Esophagus muscularis mucosa (tissue), 4 donors: ENCODE measurements around the gene OR2Y1. TPM values are rescaled to one million over a fixed set of nuclear protein-coding genes. Genes with fewer than 3 reads are reported as not detected.
"Not testable (repeated sequence)": the region's sequence is repeated elsewhere in the genome, so short reads cannot be mapped to it uniquely, and the experiment has no call there.

Source experiments
- DNase-seq: peaks from one replicate; pipeline ENCODE4 v3.0.0-alpha.2; 2017; ENCODE audit errors: extremely low spot score
- H3K27ac ChIP-seq, 4 donors: fragments of 200-600 bp; sonication (generic); replicated peaks in 1 of 4; 1 replicate in 3 of 4; 2 replicates in 1 of 4; pipeline ENCODE4 v1.5.1; 2016 to 2019; ENCODE audit warnings: mild to moderate bottlenecking in 1 of 4
- H3K27me3 ChIP-seq, 4 donors: fragments of 200-600 bp; sonication (generic); one replicate each; pipeline versions ENCODE4 v1.5.1 to v1.6.0; 2016 to 2019
- H3K36me3 ChIP-seq, 4 donors: fragments of 200-600 bp; sonication (generic); one replicate each; pipeline ENCODE4 v1.5.1; 2016 to 2019
- H3K4me1 ChIP-seq, 4 donors: fragments of 200-600 bp; sonication (generic); one replicate each; pipeline ENCODE4 v1.5.1; 2016 to 2019
- H3K4me3 ChIP-seq, 4 donors: fragments of 200-600 bp; sonication (generic); 1 replicate in 2 of 4; 2 replicates in 2 of 4; pipeline ENCODE4 v1.5.1; 2016 to 2019; ENCODE audit warnings: mild to moderate bottlenecking in 4 of 4, moderate library complexity in 1 of 4
- H3K9me3 ChIP-seq, 4 donors: fragments of 200-600 bp; sonication (generic); 1 replicate in 3 of 4; 2 replicates in 1 of 4; pipeline ENCODE4 v1.5.1; 2016 to 2019
- CTCF ChIP-seq, 3 experiments: fragments of 200-600 bp in 2 of 3; fragments of 450-650 bp in 1 of 3; sonication (generic) in 2 of 3; IDR thresholded peaks; one replicate each; pipeline ENCODE4 v1.5.1; 2017 to 2019; ENCODE audit warnings: antibody characterized with exemption in 3 of 3, mild to moderate bottlenecking in 2 of 3, moderate library complexity in 1 of 3
- EP300 ChIP-seq: sonication (generic); formaldehyde crosslinking; IDR thresholded peaks from one replicate; pipeline ENCODE4 v1.6.1; 2017; ENCODE audit warnings: antibody characterized with exemption
- POLR2A ChIP-seq: fragments of 450-650 bp; IDR thresholded peaks from one replicate; pipeline ENCODE4 v1.6.1; 2017; ENCODE audit warnings: antibody characterized with exemption, moderate library complexity, mild to moderate bottlenecking, low read depth
- POLR2AphosphoS5 ChIP-seq, 2 donors: sonication (generic); formaldehyde crosslinking; IDR thresholded peaks; one replicate each; pipeline ENCODE4 v1.6.1; 2017; ENCODE audit warnings: antibody characterized with exemption in 2 of 2
- WGBS: methylation state at CpG from one replicate; pipeline ENCODE4 v1.1.5; 2018; 5-methylcytosine and 5-hydroxymethylcytosine counted together
- intact Hi-C: fragments of 100-400 bp; cut with DNase I; formaldehyde crosslinking; loops from one replicate; pipeline ENCODE4 v1.15.1; 2023
- total RNA-seq, 4 donors: library from RNA; depleted of rRNA; stranded (reverse); fragments of >200 nt; gene quantifications; one replicate each; pipeline versions ENCODE4 v1.1.0 to v1.2.1, GENCODE V29; 2016

The OR2Y1 gene
- total RNA-seq, result not detected

GRCh38 chr5:180739958-180740357 lies at the start of gene OR2Y1:
OR2Y1 (minus strand) TSS chr5:180740058; CDS start chr5:180740058, 0 bp downstream.
- TF ChIP-seq POLR2AphosphoS5 (IDR thresholded peaks at IDR 0.05) (no peak), EP300 (no peak), POLR2A (no peak), CTCF (IDR thresholded peaks at IDR 0.05) (no peak)
- 92% methylated on average over 2 of the region's 2 CpGs for WGBS
- intact Hi-C loops, result no loop called here
- DNase-seq, result no peak
- H3K4me1 ChIP-seq, result no peaks in the 10 kb centered on the region
- H3K4me3 ChIP-seq, result no peak within 1 kb of the TSS
- peaks cover 0 to 37% (median 2%) of the 10 kb centered on the region in 4 donors for H3K27me3 ChIP-seq
- H3K27ac ChIP-seq, result no peak within 1 kb of the TSS
- H3K36me3 ChIP-seq, result no peaks in the 10 kb centered on the region
- H3K9me3 ChIP-seq, result no peaks in the 10 kb centered on the region

GRCh38 chr5:180788651-180789410 lies 49.0 kb upstream of the OR2Y1 start:
- H3K27me3 ChIP-seq, H3K4me3 ChIP-seq, H3K27ac ChIP-seq, DNase-seq, H3K9me3 ChIP-seq: not testable (repeated sequence)
- intact Hi-C loops, result loop anchor here (5.0 to 10.0 kb wide), 2 partner anchors 43 to 366 kb away; no protein-coding TSS in a partner anchor
- Histone ChIP-seq H3K4me1 (peaks cover 44 to 91% (median 63%) of the 10 kb centered on the region in 4 donors), H3K36me3 (peaks cover 38 to 60% (median 53%) of the 10 kb centered on the region in 4 donors)
- 91% methylated on average over 18 of the region's 19 CpGs for WGBS

- H3K4me3 ChIP-seq, result no peak overlapping the region
- intact Hi-C loops, result loop anchor here (5.0 to 10.0 kb wide), 2 partner anchors 44 to 367 kb away; no protein-coding TSS in a partner anchor
- DNase-seq, result peak; percentile 82
- H3K4me1 ChIP-seq, result peaks cover 43 to 81% (median 60%) of the 10 kb centered on the region in 4 donors
- TF ChIP-seq CTCF (IDR thresholded peaks at IDR 0.05) (no peak), EP300 (no peak), POLR2A (no peak), POLR2AphosphoS5 (IDR thresholded peaks at IDR 0.05) (no peak)
- WGBS, result 77% methylated on average over 14 of the region's 20 CpGs
- H3K27ac ChIP-seq, result peak overlapping the region in 3 of 4 donors; percentile 84 to 86 (median 85)
- H3K9me3 ChIP-seq, result no peaks in the 10 kb centered on the region
- peaks cover 38 to 53% (median 49%) of the 10 kb centered on the region in 4 donors for H3K36me3 ChIP-seq
- H3K27me3 ChIP-seq, result no peaks in the 10 kb centered on the region
These were observed 48.0 kb upstream of the OR2Y1 start for GRCh38 chr5:180787711-180788431.

GRCh38 chr5:180786531-180787398 lies 46.9 kb upstream of the OR2Y1 start:
- peak; percentile 89 for DNase-seq
- H3K27ac ChIP-seq, result peak overlapping the region; percentile 84 to 88 (median 86)
- intact Hi-C loops, result loop anchor here (5.0 to 10.0 kb wide), 2 partner anchors 46 to 368 kb away; no protein-coding TSS in a partner anchor
- H3K36me3 ChIP-seq, result peaks cover 28 to 42% (median 38%) of the 10 kb centered on the region in 4 donors
- WGBS, result 35% methylated on average over 18 of the region's 21 CpGs
- peak overlapping the region in 1 of 4 donors; percentile 6 for H3K4me3 ChIP-seq
- H3K4me1 ChIP-seq, result peaks cover 41 to 71% (median 55%) of the 10 kb centered on the region in 4 donors
- peak in 1 of 2 donors; percentile 6 for TF ChIP-seq POLR2AphosphoS5 (IDR thresholded peaks at IDR 0.05)
- no peak for TF ChIP-seq CTCF (IDR thresholded peaks at IDR 0.05)
- H3K9me3 ChIP-seq, result no peaks in the 10 kb centered on the region
- H3K27me3 ChIP-seq, result no peaks in the 10 kb centered on the region
